ENCODE results near the gene CRYBA2. TPM values are rescaled to one million over a fixed set of nuclear protein-coding genes. Genes with fewer than 3 reads are reported as not detected.

Gene CRYBA2
- total and polyA plus RNA-seq, 2 of the 8 experiments (the other 6 are each of a cell fraction or from before 2014, with no cell fraction given) = not detected

DNA sequence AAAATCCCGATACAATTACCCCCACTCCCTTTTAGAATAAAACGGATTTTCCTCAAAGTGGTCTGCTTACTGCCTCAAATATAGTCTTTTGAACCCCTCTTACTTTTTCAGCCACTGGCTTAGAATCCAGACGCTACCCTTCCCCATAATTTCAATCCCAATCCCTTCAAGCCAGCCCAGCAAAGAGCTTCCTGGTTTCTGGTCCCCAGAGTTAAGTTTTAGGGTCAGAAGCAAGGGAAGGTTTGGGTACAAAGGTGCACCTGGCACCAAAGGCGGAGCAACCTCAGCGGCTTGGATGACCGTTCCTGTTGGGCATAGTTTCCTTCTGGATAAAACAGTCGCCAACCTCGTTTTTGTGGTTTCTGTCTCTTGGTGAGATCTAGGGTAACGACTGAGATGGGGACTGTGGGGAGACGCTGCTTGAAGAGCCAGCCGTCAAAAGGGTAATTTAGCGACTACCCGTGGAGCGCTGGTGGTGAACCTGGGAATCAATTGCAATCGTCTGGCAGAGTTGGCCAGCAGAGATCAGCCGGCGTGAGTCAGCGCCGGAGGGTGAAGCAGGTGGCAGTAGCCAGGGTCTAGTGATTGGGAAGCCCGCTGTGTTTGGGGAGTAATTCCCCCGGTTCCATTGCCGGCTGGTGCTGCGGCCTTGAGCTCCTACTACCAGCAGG lies 9.8 kb downstream of the CRYBA2 start:
- no peaks in the 10 kb centered on the region for H3K79me2 ChIP-seq (ENCODE audit: control insufficient read depth in 1 of 2, insufficient read depth in 2 of 2, low read length in 2 of 2)
- H3K56ac ChIP-seq (replicated peaks; ENCODE audit: insufficient read length, low read depth, low read length) = no peak overlapping the region
- H3K23me2 ChIP-seq (ENCODE audit: low read depth, low read length) = peaks cover 6% of the 10 kb centered on the region; the same call in 1 of the 2 replicates
- no peak overlapping the region for H3K14ac ChIP-seq (ENCODE audit: insufficient read length)
- no peak overlapping the region for H3K23ac ChIP-seq (ENCODE audit: insufficient read length)
- H3K79me1 ChIP-seq (ENCODE audit: low read depth, low read length) = no peaks in the 10 kb centered on the region
- FAIRE-seq (no peak), DNase-seq (ENCODE audit: low read depth in 1 of 2, low spot score in 2 of 2) (no peak)
- H3K4me1 ChIP-seq (replicated peaks in 1 of 4; ENCODE audit: control insufficient read depth in 3 of 4, insufficient read depth in 4 of 4, low read length in 3 of 4) = peaks cover 0 to 25% (median 19%) of the 10 kb centered on the region in 4 experiments; a peak in 6 of 7 replicates
- H4K5ac ChIP-seq (ENCODE audit: insufficient read length, low read depth, low read length) = no peak overlapping the region
- H3K9ac ChIP-seq (replicated peaks in 1 of 4; ENCODE audit: extremely low read depth in 1 of 4, low read depth in 3 of 4, low read length in 3 of 4) = no peak overlapping the region
- no peak overlapping the region for H3K27ac ChIP-seq (ENCODE audit: low read depth, low read length)
- peak overlapping the region; percentile 99 for H2BK12ac ChIP-seq (ENCODE audit: low read depth, low read length)
- ChIA-PET CTCF (ENCODE audit: partially characterized antibody) (interaction anchor here (0.9 to 13.0 kb wide), 12 partner anchors 13 to 136 kb away, joined by 3 to 284 read pairs (median 8); partner anchors contain the start of genes CDK5R2 and CRYBA2), POLR2A (ENCODE audit: partially characterized antibody) (no interaction called here)
- H2BK20ac ChIP-seq (ENCODE audit: low read length) = peak overlapping the region; percentile 72; the same call in 1 of the 2 replicates
- H2BK5ac ChIP-seq (ENCODE audit: low read depth, low read length) = no peak overlapping the region
- H2AK5ac ChIP-seq (ENCODE audit: low read depth, low read length) = no peak overlapping the region; the same call in 1 of the 2 replicates
- no peak overlapping the region for H2BK15ac ChIP-seq (ENCODE audit: low read length)
- H3K4me2 ChIP-seq (ENCODE audit: insufficient read depth in 1 of 2, low read depth in 2 of 2, low read length in 2 of 2) = peak overlapping the region in 1 of 2 experiments; percentile 46; a peak in 2 of 4 replicates
- H3K4ac ChIP-seq (replicated peaks; ENCODE audit: insufficient read length, low read depth, low read length) = no peak overlapping the region
- H3K36me3 ChIP-seq (ENCODE audit: control insufficient read depth in 2 of 4, insufficient read depth in 4 of 4, low read length in 3 of 4) = peaks cover 0 to 7% (median 0%) of the 10 kb centered on the region in 4 experiments; a peak in 1 of 8 replicates
- H2AFZ ChIP-seq (ENCODE audit: low read length) = no peak overlapping the region
- no peak overlapping the region for H2BK120ac ChIP-seq (replicated peaks; ENCODE audit: low read depth, low read length)
- H3K27me3 ChIP-seq (replicated peaks in 1 of 4; ENCODE audit: control insufficient read depth in 3 of 4, extremely low read depth in 1 of 4, insufficient read depth in 3 of 4, low read length in 3 of 4) = peaks cover 82 to 97% (median 95%) of the 10 kb centered on the region in 4 experiments
- H3K18ac ChIP-seq (ENCODE audit: extremely low read depth, low read length) = no peak overlapping the region
- H3K9me3 ChIP-seq (ENCODE audit: insufficient read depth in 2 of 2, low read depth in 1 of 2, low read length in 1 of 2) = no peaks in the 10 kb centered on the region
- no peak overlapping the region for H4K8ac ChIP-seq (ENCODE audit: extremely low read depth, insufficient read depth, low read length)
- no peak overlapping the region for H4K91ac ChIP-seq (replicated peaks; ENCODE audit: insufficient read length, low read length)
- H3K4me3 ChIP-seq (ENCODE audit: extremely low read depth in 1 of 4, insufficient read depth in 2 of 4, low read depth in 3 of 4, low read length in 4 of 4) = no peak overlapping the region
- WGBS, 2 experiments (ENCODE audit: extremely low coverage in 1 of 2, insufficient coverage in 1 of 2, insufficient read length in 1 of 2, insufficient replicate concordance in 2 of 2, low coverage in 1 of 2, low lambda C conversion rate in 2 of 2, missing lambda C conversion rate in 1 of 2) = 11% methylated on average over 23 of the region's 23 CpGs; no CpG with 5 or more reads in 1 of the 2 experiments
- H4K20me1 ChIP-seq (replicated peaks in 1 of 2; ENCODE audit: control insufficient read depth in 1 of 2, insufficient read depth in 2 of 2, low read length in 2 of 2) = peaks cover 14 to 33% of the 10 kb centered on the region in 2 experiments
- TF ChIP-seq RNF2 (IDR thresholded peaks at IDR 0.05; ENCODE audit: borderline replicate concordance, low read depth, low read length, missing control alignments, poor library complexity, severe bottlenecking) (peak; percentile 47), CBX5 (IDR thresholded peaks at IDR 0.05; ENCODE audit: low read depth, low read length) (no peak), TAF1 (IDR thresholded peaks at IDR 0.05; ENCODE audit: low read depth, low read length) (no peak), BCL11A (IDR thresholded peaks at IDR 0.05; ENCODE audit: low read depth in 2 of 2, low read length in 2 of 2) (no peak), EZH2 (IDR thresholded peaks at IDR 0.05; ENCODE audit: low read depth, low read length, severe bottlenecking) (peak; percentile 16), SAP30 (IDR thresholded peaks at IDR 0.05; ENCODE audit: insufficient read depth, insufficient replicate concordance, low read length) (no peak), RXRA (IDR thresholded peaks at IDR 0.05; ENCODE audit: insufficient read depth, low read depth, low read length) (no peak), SIN3A (conservative IDR thresholded peaks at IDR 0.05 in 1 of 2, IDR thresholded peaks at IDR 0.05 in 1 of 2; ENCODE audit: low read depth in 1 of 2, low read length in 2 of 2) (no peak), KDM1A (IDR thresholded peaks at IDR 0.05; ENCODE audit: borderline replicate concordance, low read length) (no peak)
- TF ChIP-seq, protein P1, sequence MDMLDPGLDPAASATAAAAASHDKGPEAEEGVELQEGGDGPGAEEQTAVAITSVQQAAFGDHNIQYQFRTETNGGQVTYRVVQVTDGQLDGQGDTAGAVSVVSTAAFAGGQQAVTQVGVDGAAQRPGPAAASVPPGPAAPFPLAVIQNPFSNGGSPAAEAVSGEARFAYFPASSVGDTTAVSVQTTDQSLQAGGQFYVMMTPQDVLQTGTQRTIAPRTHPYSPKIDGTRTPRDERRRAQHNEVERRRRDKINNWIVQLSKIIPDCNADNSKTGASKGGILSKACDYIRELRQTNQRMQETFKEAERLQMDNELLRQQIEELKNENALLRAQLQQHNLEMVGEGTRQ (IDR thresholded peaks at IDR 0.05; ENCODE audit: low read length) = no peak
